Activated CD4-positive, alpha-beta memory T cell treated with anti-CD3 and anti-CD28 coated beads, Interleukin-2, amount 10 ng/mL, durations not matched to agents 7 days and 5 days (primary cell): ENCODE results near the gene TTBK2. TPM values are rescaled to one million over a fixed set of nuclear protein-coding genes. Genes with fewer than 3 reads are reported as not detected.
A peak's percentile ranks its signal among the peaks of the same experiment; 100 is the strongest.
"Not testable (repeated sequence)": the region's sequence is repeated elsewhere in the genome, so short reads cannot be mapped to it uniquely, and the experiment has no call there.

Experiments
- CTCF ChIA-PET: fragments of 350-600 bp; sonication (Branson Sonifier 250); formaldehyde crosslinking; loops from one replicate; lab custom pipeline; 2021; ENCODE audit warnings: antibody characterized with exemption, inconsistent platforms; lab: Charles Lee
- POLR2A ChIA-PET: fragments of 350-600 bp; sonication (Branson Sonifier 250); formaldehyde crosslinking; loops from one replicate; lab custom pipeline; 2021; ENCODE audit warnings: antibody characterized with exemption; lab: Charles Lee
- DNase-seq: peaks from one replicate; pipeline ENCODE4 v3.0.0-alpha.2; 2020
- H3K27ac Mint-ChIP-seq: one replicate; pipeline ENCODE4 v1.8.0; 2021; ENCODE audit warnings: mild to moderate bottlenecking, mixed read lengths
- H3K27me3 Mint-ChIP-seq: one replicate; pipeline ENCODE4 v1.8.0; 2021; ENCODE audit warnings: mixed read lengths
- H3K36me3 Mint-ChIP-seq: one replicate; pipeline ENCODE4 v1.8.0; 2021; ENCODE audit warnings: low read depth, mixed read lengths
- H3K4me1 Mint-ChIP-seq: one replicate; pipeline ENCODE4 v1.8.0; 2021; ENCODE audit warnings: mixed read lengths
- H3K4me3 Mint-ChIP-seq: one replicate; pipeline ENCODE4 v1.8.0; 2021; ENCODE audit warnings: mild to moderate bottlenecking, mixed read lengths
- H3K9me3 Mint-ChIP-seq: one replicate; pipeline ENCODE4 v1.8.0; 2021; ENCODE audit warnings: mixed read lengths
- total RNA-seq, 2 experiments: library from RNA; stranded (reverse); gene quantifications; one replicate each; pipeline ENCODE4 v1.2.3, GENCODE V29; 2021

Gene TTBK2
- total RNA-seq, 2 experiments from 2014 or later: 14.6 to 18.6 TPM

DNA sequence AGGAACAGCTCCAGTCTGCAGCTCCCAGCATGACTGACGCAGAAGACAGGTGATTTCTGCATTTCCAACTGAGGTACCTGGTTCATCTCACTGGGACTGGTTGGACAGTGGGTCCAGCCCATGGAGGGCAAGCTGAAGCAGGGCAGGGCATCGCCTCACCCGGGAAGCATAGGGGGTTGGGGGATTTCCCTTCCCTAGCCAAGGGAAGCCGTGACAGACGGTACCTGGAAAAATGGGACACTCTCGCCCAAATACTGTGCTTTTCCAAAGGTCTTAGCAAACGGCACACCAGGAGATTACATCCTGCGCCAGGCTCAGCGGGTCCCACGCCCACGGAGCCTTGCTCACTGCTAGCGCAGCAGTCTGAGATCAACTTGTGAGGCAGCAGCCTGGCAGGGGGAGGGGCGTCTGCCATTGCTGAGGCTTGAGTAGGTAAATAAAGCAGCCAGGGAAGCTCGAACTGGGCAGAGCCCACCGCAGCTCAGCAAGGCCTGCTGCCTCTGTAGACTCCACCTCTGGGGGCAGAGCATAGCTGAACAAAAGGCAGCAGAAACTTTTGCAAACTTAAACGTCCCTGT is 156.3 kb downstream of the TTBK2 start:
- H3K27ac Mint-ChIP-seq, DNase-seq, H3K4me3 Mint-ChIP-seq, CTCF ChIA-PET, H3K4me1 Mint-ChIP-seq, POLR2A ChIA-PET, H3K27me3 Mint-ChIP-seq: not testable (repeated sequence)
- H3K9me3 Mint-ChIP-seq: peaks cover 34% of the 10 kb centered on the region
- peaks cover 53% of the 10 kb centered on the region for H3K36me3 Mint-ChIP-seq

DNA sequence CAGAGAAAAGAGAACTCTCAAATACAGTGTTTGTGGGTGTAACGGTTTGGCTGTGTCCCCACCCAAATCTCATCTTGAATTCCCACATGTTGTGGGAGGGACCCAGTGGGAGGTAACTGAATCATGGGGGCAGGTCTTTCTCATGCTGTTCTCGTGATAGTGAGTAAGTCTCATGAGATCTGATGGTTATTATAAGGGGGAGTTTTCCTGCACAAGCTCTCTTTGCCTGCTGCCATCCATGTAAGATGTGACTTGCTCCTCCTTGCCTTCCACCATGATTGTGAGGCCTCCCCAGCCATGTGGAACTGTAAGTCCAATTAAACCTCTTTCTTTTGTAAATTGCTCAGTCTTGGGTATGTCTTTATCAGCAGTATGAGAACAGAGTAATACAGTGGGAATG is 158.8 kb downstream of the TTBK2 start:
- H3K36me3 Mint-ChIP-seq: peaks cover 41% of the 10 kb centered on the region
- not testable (repeated sequence) for DNase-seq

GRCh38 chr15:42760759-42761158 is 159.8 kb downstream of the TTBK2 start:
- POLR2A ChIA-PET: no interaction called here
- Mint-ChIP-seq H3K4me3 (no peak overlapping the region), H3K27ac (no peak overlapping the region), H3K4me1 (no peaks in the 10 kb centered on the region), H3K27me3 (no peaks in the 10 kb centered on the region), H3K9me3 (peaks cover 27% of the 10 kb centered on the region), H3K36me3 (peaks cover 35% of the 10 kb centered on the region)
- CTCF ChIA-PET: no interaction called here
- DNase-seq: no peak

More for the DNA sequence above, 158.8 kb downstream of the TTBK2 start:
- H3K9me3 Mint-ChIP-seq: peaks cover 32% of the 10 kb centered on the region
- H3K4me3 Mint-ChIP-seq, H3K4me1 Mint-ChIP-seq, H3K27ac Mint-ChIP-seq, H3K27me3 Mint-ChIP-seq, CTCF ChIA-PET, POLR2A ChIA-PET: not testable (repeated sequence)

- Mint-ChIP-seq H3K27ac (no peak overlapping the region), H3K36me3 (peaks cover 27% of the 10 kb centered on the region), H3K9me3 (peaks cover 24% of the 10 kb centered on the region), H3K27me3 (no peaks in the 10 kb centered on the region), H3K4me3 (no peak overlapping the region), H3K4me1 (no peaks in the 10 kb centered on the region)
- no peak for DNase-seq
- CTCF ChIA-PET: no interaction called here
- POLR2A ChIA-PET: interaction anchor here (1.5 kb wide), 1 partner anchor 22 kb away, joined by 3 read pairs; the partner anchor contains the start of gene CDAN1
Measured at GRCh38 chr15:42759093-42759492, 161.5 kb downstream of the TTBK2 start.

DNA sequence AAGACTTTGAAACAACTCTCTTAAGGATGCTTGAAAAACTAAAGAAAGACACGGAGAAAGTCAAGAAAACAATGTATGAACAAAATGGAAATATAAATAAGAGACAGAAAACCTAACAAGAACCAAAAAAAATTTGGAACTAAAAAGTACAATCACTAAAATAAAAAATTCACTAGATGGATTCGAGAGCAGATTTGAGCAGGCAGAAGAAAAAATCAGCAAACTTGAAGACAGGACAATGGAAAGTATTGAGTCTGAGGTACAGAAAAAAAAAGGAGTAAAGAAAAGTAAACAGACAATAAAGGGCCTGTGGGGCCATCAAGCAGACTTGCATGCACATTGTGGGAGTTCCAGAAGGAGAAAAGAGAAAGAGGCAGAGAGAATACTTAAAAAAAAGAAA is 170.3 kb downstream of the TTBK2 start:
- Mint-ChIP-seq H3K36me3 (peaks cover 32% of the 10 kb centered on the region), H3K4me1 (no peaks in the 10 kb centered on the region), H3K4me3 (no peak overlapping the region), H3K9me3 (peaks cover 3% of the 10 kb centered on the region), H3K27me3 (no peaks in the 10 kb centered on the region), H3K27ac (no peak overlapping the region)
- no peak for DNase-seq
- ChIA-PET POLR2A (interaction anchor here (0.9 kb wide), 1 partner anchor 14 kb away, joined by 3 read pairs; no protein-coding TSS in a partner anchor), CTCF (no interaction called here)

GRCh38 chr15:42749266-42749665 is 171.3 kb downstream of the TTBK2 start:
- no peaks in the 10 kb centered on the region for H3K27me3 Mint-ChIP-seq
- CTCF ChIA-PET: no interaction called here
- DNase-seq: no peak
- no peak overlapping the region for H3K4me3 Mint-ChIP-seq
- POLR2A ChIA-PET: interaction anchor here (0.9 kb wide), 1 partner anchor 13 kb away, joined by 3 read pairs; no protein-coding TSS in a partner anchor
- no peaks in the 10 kb centered on the region for H3K4me1 Mint-ChIP-seq
- peaks cover 32% of the 10 kb centered on the region for H3K36me3 Mint-ChIP-seq
- H3K27ac Mint-ChIP-seq: no peak overlapping the region
- peaks cover 3% of the 10 kb centered on the region for H3K9me3 Mint-ChIP-seq

DNA sequence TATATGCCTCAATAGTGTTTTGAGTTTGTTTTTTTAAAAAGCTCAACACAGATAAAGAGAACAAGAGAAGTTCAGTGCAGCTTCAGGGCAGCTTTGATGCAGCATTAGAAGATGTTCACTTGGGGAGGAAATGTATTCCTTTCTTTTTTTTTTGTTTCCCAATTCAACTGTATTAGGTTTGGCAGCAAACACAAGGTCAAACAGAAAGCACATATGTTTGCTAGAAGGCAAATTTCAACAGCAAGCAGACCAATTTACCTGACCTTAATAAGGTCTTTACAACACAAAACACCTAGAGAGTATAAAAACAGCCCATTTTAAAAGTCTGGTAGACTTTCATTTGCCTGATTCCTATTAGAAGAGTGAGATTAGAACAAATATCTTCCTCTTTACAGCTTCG is 176.4 kb downstream of the TTBK2 start:
- ChIA-PET CTCF (interaction anchor here (1.3 kb wide), 1 partner anchor 182 kb away, joined by 6 read pairs; no protein-coding TSS in a partner anchor), POLR2A (interaction anchor here (0.6 kb wide), 1 partner anchor 30 kb away, joined by 3 read pairs; no protein-coding TSS in a partner anchor)
- no peak overlapping the region for H3K4me3 Mint-ChIP-seq
- peaks cover 3% of the 10 kb centered on the region for H3K36me3 Mint-ChIP-seq
- no peaks in the 10 kb centered on the region for H3K27me3 Mint-ChIP-seq
- no peaks in the 10 kb centered on the region for H3K9me3 Mint-ChIP-seq
- H3K27ac Mint-ChIP-seq: no peak overlapping the region
- DNase-seq: no peak
- no peaks in the 10 kb centered on the region for H3K4me1 Mint-ChIP-seq

DNA sequence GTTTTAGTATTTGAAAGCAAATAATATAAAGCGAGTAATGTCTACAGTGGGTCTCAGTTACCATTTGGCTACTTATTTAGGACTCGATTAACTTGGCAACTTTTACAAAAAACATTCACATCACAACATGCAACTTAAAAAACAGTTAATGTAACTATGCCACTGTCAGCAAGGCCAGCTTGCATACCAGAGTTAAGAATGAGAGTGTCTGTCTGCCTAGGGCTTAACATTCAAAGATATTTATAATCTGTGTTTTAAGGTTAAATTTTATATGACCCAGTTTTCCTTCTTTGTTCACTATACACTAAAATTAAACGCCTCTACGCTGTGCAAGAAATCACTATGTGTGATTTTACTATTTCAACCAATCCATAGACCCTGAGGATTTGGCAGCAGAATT is 178.4 kb downstream of the TTBK2 start:
- POLR2A ChIA-PET: no interaction called here
- H3K36me3 Mint-ChIP-seq: peaks cover 3% of the 10 kb centered on the region
- no peaks in the 10 kb centered on the region for H3K27me3 Mint-ChIP-seq
- H3K4me1 Mint-ChIP-seq: peaks cover 5% of the 10 kb centered on the region
- no peak overlapping the region for H3K4me3 Mint-ChIP-seq
- CTCF ChIA-PET: no interaction called here
- H3K9me3 Mint-ChIP-seq: no peaks in the 10 kb centered on the region
- no peak for DNase-seq
- no peak overlapping the region for H3K27ac Mint-ChIP-seq

- Mint-ChIP-seq H3K27ac (no peak overlapping the region), H3K4me1 (peaks cover 6% of the 10 kb centered on the region), H3K4me3 (no peak overlapping the region), H3K27me3 (no peaks in the 10 kb centered on the region), H3K36me3 (peaks cover 3% of the 10 kb centered on the region), H3K9me3 (no peaks in the 10 kb centered on the region)
- POLR2A ChIA-PET: no interaction called here
- CTCF ChIA-PET: no interaction called here
- no peak for DNase-seq
Measured at GRCh38 chr15:42741710-42742109, 178.9 kb downstream of the TTBK2 start.

- H3K4me3 Mint-ChIP-seq: peak overlapping the region; percentile 73
Measured at GRCh38 chr15:42737529-42738328, 182.8 kb downstream of the TTBK2 start.

GRCh38 chr15:42736793-42737528 is 183.6 kb downstream of the TTBK2 start, which contains the start of gene CDAN1:
Gene CDAN1, minus strand, starts transcription at chr15:42737128. Its CDS starts 26 bp downstream, at chr15:42737102.
- H3K4me3 Mint-ChIP-seq: peak within 1 kb of the TSS; percentile 73
- CTCF ChIA-PET: interaction anchor here (0.6 to 3.6 kb wide), 3 partner anchors 30 to 321 kb away, joined by 3 to 14 read pairs (median 3); no protein-coding TSS in a partner anchor
- H3K9me3 Mint-ChIP-seq: no peaks in the 10 kb centered on the region
- peaks cover 27% of the 10 kb centered on the region for H3K36me3 Mint-ChIP-seq
- no peaks in the 10 kb centered on the region for H3K27me3 Mint-ChIP-seq
- POLR2A ChIA-PET: interaction anchor here (0.9 to 3.1 kb wide), 9 partner anchors 8 to 586 kb away, joined by 3 to 12 read pairs (median 3); partner anchors contain the start of genes STARD9, TTBK2 and ZNF106
- H3K4me1 Mint-ChIP-seq: peaks cover 20% of the 10 kb centered on the region
- peak; percentile 94 for DNase-seq
- peak within 1 kb of the TSS; percentile 69 for H3K27ac Mint-ChIP-seq

More at GRCh38 chr15:42737529-42738328, 182.8 kb downstream of the TTBK2 start:
- no peaks in the 10 kb centered on the region for H3K9me3 Mint-ChIP-seq
- H3K4me1 Mint-ChIP-seq: peaks cover 20% of the 10 kb centered on the region
- H3K27me3 Mint-ChIP-seq: no peaks in the 10 kb centered on the region
- H3K27ac Mint-ChIP-seq: peak overlapping the region; percentile 60
- peaks cover 19% of the 10 kb centered on the region for H3K36me3 Mint-ChIP-seq
- CTCF ChIA-PET: interaction anchor here (1.1 to 3.6 kb wide), 2 partner anchors 31 to 188 kb away, joined by 3 to 14 read pairs; no protein-coding TSS in a partner anchor
- DNase-seq: no peak
- POLR2A ChIA-PET: interaction anchor here (1.0 to 3.1 kb wide), 7 partner anchors 8 to 585 kb away, joined by 3 to 12 read pairs (median 3); partner anchors contain the start of genes TTBK2 and ZNF106

- DNase-seq: no peak
- peak overlapping the region; percentile 21 for H3K27ac Mint-ChIP-seq
- ChIA-PET CTCF (interaction anchor here (0.6 to 3.6 kb wide), 2 partner anchors 190 to 322 kb away, joined by 3 to 14 read pairs; no protein-coding TSS in a partner anchor), POLR2A (interaction anchor here (0.9 to 3.1 kb wide), 10 partner anchors 9 to 463 kb away, joined by 3 to 12 read pairs (median 4); partner anchors contain the start of genes GANC, STARD9, TMEM87A and TTBK2)
- peak overlapping the region; percentile 73 for H3K4me3 Mint-ChIP-seq
- no peaks in the 10 kb centered on the region for H3K9me3 Mint-ChIP-seq
- H3K4me1 Mint-ChIP-seq: peaks cover 20% of the 10 kb centered on the region
- peaks cover 32% of the 10 kb centered on the region for H3K36me3 Mint-ChIP-seq
- H3K27me3 Mint-ChIP-seq: no peaks in the 10 kb centered on the region
Measured at GRCh38 chr15:42736178-42736792, 184.3 kb downstream of the TTBK2 start.
